ENCODE data around the gene TSSK2.

The TSSK2 gene

GRCh38 chr22:19130959-19131684 lies at the start of gene TSSK2:
Gene TSSK2, plus strand, starts transcription at chr22:19131308. Its CDS starts 92 bp downstream, at chr22:19131400.
- H3K9me2 ChIP-seq (ENCODE audit: low read depth, low read length): no peaks in the 10 kb centered on the region
- no peak for TF ChIP-seq EZH2 (IDR thresholded peaks at IDR 0.05; ENCODE audit: borderline replicate concordance, low read length)
- TF ChIP-seq CTCF (IDR thresholded peaks at IDR 0.05; ENCODE audit: low read length): no peak
- no peak within 1 kb of the TSS for H3K27ac ChIP-seq (ENCODE audit: low read depth, low read length, poor library complexity, severe bottlenecking)
- peaks cover 34% of the 10 kb centered on the region for H3K36me3 ChIP-seq (ENCODE audit: insufficient read depth, low read length)
- H3K4me3 ChIP-seq (ENCODE audit: low read depth, low read length, poor library complexity, severe bottlenecking): no peak within 1 kb of the TSS
- no peak within 1 kb of the TSS for H3K9ac ChIP-seq (ENCODE audit: low read length)
- H3K4me1 ChIP-seq (ENCODE audit: insufficient read depth, low read length, severe bottlenecking): no peaks in the 10 kb centered on the region
- no peaks in the 10 kb centered on the region for H3K9me3 ChIP-seq (ENCODE audit: low read length)
- no peak within 1 kb of the TSS for H3K4me2 ChIP-seq (ENCODE audit: low read length)
- no peaks in the 10 kb centered on the region for H3F3A ChIP-seq (ENCODE audit: insufficient read depth, low read length)
- H4K20me1 ChIP-seq (ENCODE audit: insufficient read depth, low read length): no peaks in the 10 kb centered on the region
- no peak within 1 kb of the TSS for H2AFZ ChIP-seq (ENCODE audit: low read length)
- H3K27me3 ChIP-seq (ENCODE audit: insufficient read depth, low read length): no peaks in the 10 kb centered on the region
- H3K79me2 ChIP-seq (ENCODE audit: insufficient read depth, low read length): no peaks in the 10 kb centered on the region

GRCh38 chr22:19081351-19081750 lies 49.8 kb upstream of the TSSK2 start:
- Histone ChIP-seq H3K9ac (ENCODE audit: low read length) (no peak overlapping the region), H3K9me2 (ENCODE audit: low read depth, low read length) (no peaks in the 10 kb centered on the region), H3K4me2 (ENCODE audit: low read length) (no peak overlapping the region), H3K36me3 (ENCODE audit: insufficient read depth, low read length) (peaks cover 24% of the 10 kb centered on the region; the same call in 1 of the 2 replicates), H3K4me1 (ENCODE audit: insufficient read depth, low read length, severe bottlenecking) (peaks cover 13% of the 10 kb centered on the region), H3K27me3 (ENCODE audit: insufficient read depth, low read length) (no peaks in the 10 kb centered on the region), H3K79me2 (ENCODE audit: insufficient read depth, low read length) (no peaks in the 10 kb centered on the region), H3K4me3 (ENCODE audit: low read depth, low read length, poor library complexity, severe bottlenecking) (no peak overlapping the region), H3K27ac (ENCODE audit: low read depth, low read length, poor library complexity, severe bottlenecking) (no peak overlapping the region), H3F3A (ENCODE audit: insufficient read depth, low read length) (no peaks in the 10 kb centered on the region), H4K20me1 (ENCODE audit: insufficient read depth, low read length) (no peaks in the 10 kb centered on the region), H3K9me3 (ENCODE audit: low read length) (no peaks in the 10 kb centered on the region), H2AFZ (ENCODE audit: low read length) (no peak overlapping the region)
- no peak for TF ChIP-seq CTCF (IDR thresholded peaks at IDR 0.05; ENCODE audit: low read length)
- no peak for TF ChIP-seq EZH2 (IDR thresholded peaks at IDR 0.05; ENCODE audit: borderline replicate concordance, low read length)

- H4K20me1 ChIP-seq (ENCODE audit: insufficient read depth, low read length): no peaks in the 10 kb centered on the region
- H3K36me3 ChIP-seq (ENCODE audit: insufficient read depth, low read length): peaks cover 24% of the 10 kb centered on the region; the same call in 1 of the 2 replicates
- no peak overlapping the region for H3K9ac ChIP-seq (ENCODE audit: low read length)
- no peak for TF ChIP-seq EZH2 (IDR thresholded peaks at IDR 0.05; ENCODE audit: borderline replicate concordance, low read length)
- no peak for TF ChIP-seq CTCF (IDR thresholded peaks at IDR 0.05; ENCODE audit: low read length)
- no peak overlapping the region for H3K4me3 ChIP-seq (ENCODE audit: low read depth, low read length, poor library complexity, severe bottlenecking)
- no peaks in the 10 kb centered on the region for H3F3A ChIP-seq (ENCODE audit: insufficient read depth, low read length)
- no peaks in the 10 kb centered on the region for H3K9me2 ChIP-seq (ENCODE audit: low read depth, low read length)
- H3K9me3 ChIP-seq (ENCODE audit: low read length): no peaks in the 10 kb centered on the region
- no peak overlapping the region for H3K4me2 ChIP-seq (ENCODE audit: low read length)
- no peak overlapping the region for H2AFZ ChIP-seq (ENCODE audit: low read length)
- no peak overlapping the region for H3K27ac ChIP-seq (ENCODE audit: low read depth, low read length, poor library complexity, severe bottlenecking)
- no peaks in the 10 kb centered on the region for H3K27me3 ChIP-seq (ENCODE audit: insufficient read depth, low read length)
- H3K79me2 ChIP-seq (ENCODE audit: insufficient read depth, low read length): no peaks in the 10 kb centered on the region
- H3K4me1 ChIP-seq (ENCODE audit: insufficient read depth, low read length, severe bottlenecking): peaks cover 16% of the 10 kb centered on the region
These were observed 49.0 kb upstream of the TSSK2 start for GRCh38 chr22:19082101-19082500.

All from OCI-LY1 (cell line).